ENCODE results near the gene FOXN3. TPM values are rescaled to one million over a fixed set of nuclear protein-coding genes. Genes with fewer than 3 reads are reported as not detected.

FOXN3 gene
- total RNA-seq, 4 donors from 2014 or later: 118 to 211 (median 167) TPM

DNA sequence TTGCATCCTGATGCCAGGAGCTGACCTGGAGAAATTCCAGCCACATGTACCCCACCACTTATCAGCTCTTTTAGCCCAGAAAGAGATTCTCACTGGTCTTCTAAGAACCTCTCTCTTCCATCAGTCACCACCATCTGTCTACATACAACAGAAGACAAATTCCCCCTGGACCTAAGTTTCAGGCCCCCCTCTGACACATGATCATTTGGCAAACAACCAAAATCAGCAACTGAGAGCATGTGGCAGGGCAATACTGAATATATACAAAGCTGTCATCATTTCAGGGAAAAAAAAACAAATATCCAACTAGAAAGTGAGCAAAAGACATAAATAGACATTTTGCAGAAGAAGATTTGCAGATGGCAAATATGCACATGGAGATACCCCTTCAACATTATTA, 180.2 kb downstream of the FOXN3 start:
- no peak overlapping the region for H3K4me3 ChIP-seq (ENCODE audit: low read depth, poor library complexity, severe bottlenecking)
- TF ChIP-seq, protein P1, sequence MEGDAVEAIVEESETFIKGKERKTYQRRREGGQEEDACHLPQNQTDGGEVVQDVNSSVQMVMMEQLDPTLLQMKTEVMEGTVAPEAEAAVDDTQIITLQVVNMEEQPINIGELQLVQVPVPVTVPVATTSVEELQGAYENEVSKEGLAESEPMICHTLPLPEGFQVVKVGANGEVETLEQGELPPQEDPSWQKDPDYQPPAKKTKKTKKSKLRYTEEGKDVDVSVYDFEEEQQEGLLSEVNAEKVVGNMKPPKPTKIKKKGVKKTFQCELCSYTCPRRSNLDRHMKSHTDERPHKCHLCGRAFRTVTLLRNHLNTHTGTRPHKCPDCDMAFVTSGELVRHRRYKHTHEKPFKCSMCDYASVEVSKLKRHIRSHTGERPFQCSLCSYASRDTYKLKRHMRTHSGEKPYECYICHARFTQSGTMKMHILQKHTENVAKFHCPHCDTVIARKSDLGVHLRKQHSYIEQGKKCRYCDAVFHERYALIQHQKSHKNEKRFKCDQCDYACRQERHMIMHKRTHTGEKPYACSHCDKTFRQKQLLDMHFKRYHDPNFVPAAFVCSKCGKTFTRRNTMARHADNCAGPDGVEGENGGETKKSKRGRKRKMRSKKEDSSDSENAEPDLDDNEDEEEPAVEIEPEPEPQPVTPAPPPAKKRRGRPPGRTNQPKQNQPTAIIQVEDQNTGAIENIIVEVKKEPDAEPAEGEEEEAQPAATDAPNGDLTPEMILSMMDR (IDR thresholded peaks at IDR 0.05): no peak
- no peak for TF ChIP-seq POLR2A (IDR thresholded peaks at IDR 0.05)
- intact Hi-C loops (cut with DNase I; ENCODE audit: low total_unique reads): no loop called here
- DNase-seq (ENCODE audit: low spot score in 2 of 2): no peak

DNA sequence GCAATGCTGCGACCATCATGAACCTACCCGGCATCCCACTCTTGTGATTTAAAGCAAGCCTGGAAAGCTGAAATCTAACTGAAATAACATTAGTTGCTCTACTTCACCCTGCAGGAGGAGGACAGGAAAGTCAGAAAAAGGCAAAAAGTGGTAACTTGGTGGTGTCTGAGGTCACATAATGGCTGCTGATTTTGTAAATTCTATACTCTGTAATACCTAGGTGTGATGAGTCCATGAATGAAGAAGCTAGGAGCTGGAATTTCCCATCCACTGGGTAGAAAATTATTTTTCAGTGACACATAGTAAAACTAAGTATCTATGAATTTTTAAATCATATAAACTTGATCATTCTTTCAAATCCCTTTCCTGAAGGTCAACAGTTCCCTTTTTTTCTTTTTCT, 183.8 kb downstream of the FOXN3 start:
- WGBS, 2 donors: 97% methylated on average over 2 of the region's 2 CpGs
- TF ChIP-seq POLR2A (IDR thresholded peaks at IDR 0.05): no peak
- TF ChIP-seq, protein P1 (IDR thresholded peaks at IDR 0.05): no peak
- no peak for DNase-seq (ENCODE audit: low spot score in 2 of 2)
- no peak overlapping the region for H3K4me3 ChIP-seq (ENCODE audit: low read depth, poor library complexity, severe bottlenecking)
- intact Hi-C loops (cut with DNase I; ENCODE audit: low total_unique reads): no loop called here

DNA sequence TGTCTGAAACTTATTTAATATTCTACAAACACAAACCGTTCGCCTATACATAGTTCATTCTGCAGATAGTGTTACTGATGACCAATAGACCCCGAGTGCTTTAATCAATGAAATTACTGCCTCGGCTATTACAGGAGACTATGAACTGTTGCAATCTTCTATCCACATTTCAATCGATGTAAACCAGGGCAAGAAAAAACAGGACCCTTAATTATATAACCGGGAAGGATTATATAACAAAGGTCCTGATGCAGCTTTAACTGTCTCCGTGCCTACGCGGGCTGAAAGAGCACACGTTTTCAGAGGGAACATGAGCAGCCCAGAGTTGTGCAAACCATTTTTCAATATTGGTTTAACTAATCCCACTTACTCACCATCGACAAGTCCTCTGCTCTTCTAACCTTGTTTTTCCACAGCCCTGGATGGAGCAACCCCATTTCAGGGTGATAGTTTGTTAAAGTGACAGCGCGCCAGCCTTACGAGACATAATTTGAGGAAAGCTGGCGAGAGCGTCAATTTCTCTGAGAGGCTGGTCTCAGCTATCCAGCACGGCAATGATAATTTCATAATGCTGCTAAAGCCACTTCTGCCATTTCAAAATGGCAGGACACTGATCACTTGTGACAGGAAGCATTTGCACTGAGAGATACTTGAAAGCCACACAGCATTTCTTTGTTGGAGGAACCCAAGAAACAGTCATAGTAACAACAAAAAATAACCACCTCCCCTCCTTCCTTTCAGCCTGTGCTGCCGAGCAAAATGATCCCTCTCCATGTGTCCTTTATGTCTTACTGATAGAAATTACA, 184.6 kb downstream of the FOXN3 start:
- no peak overlapping the region for H3K4me3 ChIP-seq (ENCODE audit: low read depth, poor library complexity, severe bottlenecking)
- TF ChIP-seq POLR2A (IDR thresholded peaks at IDR 0.05): no peak
- TF ChIP-seq, protein P1 (IDR thresholded peaks at IDR 0.05): no peak
- 80 to 87% methylated on average over 18 of the region's 18 CpGs for WGBS, 2 donors
- no peak for DNase-seq (ENCODE audit: low spot score in 2 of 2)
- intact Hi-C loops (cut with DNase I; ENCODE audit: low total_unique reads): no loop called here

DNA sequence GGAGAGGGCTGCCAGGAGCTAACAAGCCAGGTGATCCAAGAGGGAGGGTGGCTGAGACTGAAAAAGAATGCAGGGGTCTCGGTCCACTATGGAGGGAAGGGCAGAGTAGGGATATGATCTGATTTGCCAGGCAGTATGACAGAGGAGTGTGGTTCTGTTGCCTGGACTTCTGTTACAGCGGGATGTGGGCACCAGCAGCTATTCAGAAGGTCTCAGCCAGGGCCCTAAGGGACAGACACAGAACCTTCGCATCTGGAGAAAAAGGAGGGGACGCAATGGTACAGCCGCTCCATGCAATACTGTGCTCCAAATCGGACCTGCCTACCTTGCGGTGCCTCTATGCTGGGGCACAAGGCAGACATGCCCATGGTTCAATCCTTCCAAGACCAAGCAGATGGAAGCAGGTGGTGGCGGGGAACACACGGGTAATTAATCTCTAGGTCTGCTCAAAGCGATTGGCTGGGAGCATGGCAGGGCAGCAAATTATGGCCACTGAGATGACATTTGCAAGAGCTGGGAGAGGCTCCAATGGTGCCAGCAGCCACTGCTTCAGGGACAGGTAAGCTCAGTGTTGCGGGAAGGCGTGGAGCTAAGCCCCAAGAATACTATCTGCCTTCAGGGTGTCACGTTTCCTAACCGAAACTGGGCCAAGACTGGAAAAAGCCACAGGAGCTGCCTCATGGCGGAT, 185.5 kb downstream of the FOXN3 start:
- no peak overlapping the region for H3K4me3 ChIP-seq (ENCODE audit: low read depth, poor library complexity, severe bottlenecking)
- intact Hi-C loops (cut with DNase I; ENCODE audit: low total_unique reads): no loop called here
- TF ChIP-seq POLR2A (IDR thresholded peaks at IDR 0.05): no peak
- TF ChIP-seq, protein P1 (IDR thresholded peaks at IDR 0.05): no peak
- no peak for DNase-seq (ENCODE audit: low spot score in 2 of 2)
- WGBS, 2 donors: 90 to 91% methylated on average over 15 of the region's 15 CpGs

DNA sequence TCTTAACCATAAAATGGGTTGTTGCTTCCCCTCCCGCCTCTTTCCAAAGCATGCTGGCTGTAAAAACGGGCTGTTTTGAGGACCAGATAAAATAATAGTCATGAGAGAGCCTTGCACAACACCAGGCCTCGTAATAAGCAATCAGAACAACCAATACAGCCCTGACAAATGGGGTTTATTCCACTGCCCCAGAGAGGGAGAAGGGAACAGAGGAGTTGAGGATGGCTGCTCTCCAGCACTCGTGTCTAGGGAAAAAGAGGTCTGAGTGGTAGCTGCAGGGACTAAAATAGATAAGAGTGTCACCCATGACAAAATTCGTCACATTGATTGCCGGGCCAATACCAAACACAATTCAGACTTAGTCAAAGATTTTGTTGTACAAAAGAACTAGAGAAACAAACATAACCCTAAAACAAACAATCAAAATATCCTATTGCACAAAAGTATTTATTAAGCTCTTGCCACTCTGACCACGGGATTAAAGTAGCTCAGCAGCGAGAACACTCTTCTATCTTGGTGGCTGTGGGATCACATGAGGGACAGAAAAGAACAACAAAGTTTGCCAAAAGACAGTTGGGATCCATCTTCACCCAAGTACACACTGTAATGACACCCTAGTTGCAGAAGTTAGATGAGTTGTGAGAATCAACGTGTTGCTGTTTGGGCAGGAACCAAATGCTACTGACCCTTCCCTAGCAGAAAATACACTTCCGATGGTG, 188.0 kb downstream of the FOXN3 start:
- 68 to 72% methylated on average over 10 of the region's 10 CpGs for WGBS, 2 donors
- intact Hi-C loops (cut with DNase I; ENCODE audit: low total_unique reads): no loop called here
- H3K4me3 ChIP-seq (ENCODE audit: low read depth, poor library complexity, severe bottlenecking): no peak overlapping the region
- DNase-seq (ENCODE audit: low spot score in 2 of 2): peak in 1 of 2 donors; percentile 46
- no peak for TF ChIP-seq POLR2A (IDR thresholded peaks at IDR 0.05)
- TF ChIP-seq, protein P1 (IDR thresholded peaks at IDR 0.05): no peak

All from lower leg skin (tissue), 4 donors.